HUES48 (cell line): Measurements from ENCODE around the gene PTPRJ.

Experiments
- H3K27ac ChIP-seq: one replicate; pipeline ENCODE4 v1.7.0; 2013; ENCODE audit warnings: low read depth, low read length, inconsistent platforms
- H3K27me3 ChIP-seq: 2 replicates; pipeline ENCODE4 v1.6.1; 2013; ENCODE audit warnings: mild to moderate bottlenecking, low read length; ENCODE audit not compliant: control insufficient read depth, insufficient read depth
- H3K36me3 ChIP-seq: 2 replicates; pipeline ENCODE4 v1.6.1; 2013; ENCODE audit warnings: low read length; ENCODE audit not compliant: control insufficient read depth, insufficient read depth
- H3K4me1 ChIP-seq: 2 replicates; pipeline ENCODE4 v1.6.1; 2013; ENCODE audit warnings: mild to moderate bottlenecking, low read length; ENCODE audit not compliant: control insufficient read depth, insufficient read depth
- H3K4me3 ChIP-seq: 2 replicates; pipeline ENCODE4 v1.5.1; 2013; ENCODE audit warnings: mild to moderate bottlenecking, low read depth, low read length
- H3K9ac ChIP-seq: 2 replicates; pipeline ENCODE4 v1.6.1; 2013; ENCODE audit warnings: mild to moderate bottlenecking, low read depth, low read length, moderate library complexity
- H3K9me3 ChIP-seq: 2 replicates; pipeline ENCODE4 v1.6.1; 2013; ENCODE audit warnings: low read length; ENCODE audit not compliant: control insufficient read depth, insufficient read depth

PTPRJ gene

DNA sequence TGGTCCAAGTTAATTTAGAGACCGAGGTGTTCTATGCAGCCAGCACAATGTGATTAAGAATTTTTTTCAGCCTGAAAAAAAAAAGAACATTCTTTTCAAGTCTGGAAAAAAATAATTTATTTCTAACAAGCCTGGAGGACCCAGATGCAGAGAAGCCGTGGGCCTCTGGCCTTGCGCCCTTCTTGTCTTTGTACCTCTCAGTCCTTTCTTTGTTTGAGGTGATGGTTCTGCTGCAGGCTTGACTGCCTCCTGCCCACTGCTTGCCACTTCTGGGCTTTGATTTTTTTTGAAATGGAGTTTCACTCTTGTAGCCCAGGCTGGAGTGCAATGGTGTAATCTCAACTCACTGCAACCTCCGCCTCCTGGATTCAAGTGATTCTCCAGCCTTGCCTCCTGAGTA, 7.2 kb upstream of the PTPRJ start:
- H3K9me3 ChIP-seq, result no peaks in the 10 kb centered on the region
- no peaks in the 10 kb centered on the region for H3K36me3 ChIP-seq
- H3K9ac ChIP-seq, result no peak overlapping the region
- H3K4me3 ChIP-seq, result no peak overlapping the region
- H3K27ac ChIP-seq, result peak overlapping the region; percentile 92
- H3K4me1 ChIP-seq, result peaks cover 22% of the 10 kb centered on the region
- H3K27me3 ChIP-seq, result no peaks in the 10 kb centered on the region

DNA sequence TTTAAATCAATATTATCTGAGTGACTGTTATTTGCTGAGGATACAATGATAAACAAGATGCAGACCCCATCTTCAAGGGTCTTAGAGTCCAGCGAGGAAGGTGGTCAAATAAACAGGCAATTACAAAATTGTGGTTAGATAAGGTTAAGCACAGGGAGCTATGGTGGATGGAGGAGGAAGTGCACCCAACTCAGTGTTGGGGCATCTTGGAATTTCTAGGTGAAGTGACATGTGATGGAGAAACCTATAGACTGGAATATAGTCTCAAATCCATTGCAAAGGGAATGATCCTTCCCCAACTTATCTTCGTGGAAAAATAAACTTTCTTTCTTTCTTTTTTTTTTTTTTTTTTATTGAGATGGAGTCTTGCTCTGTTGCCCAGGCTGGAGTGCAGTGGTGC, 3.4 kb upstream of the PTPRJ start:
- H3K4me3 ChIP-seq, result no peak overlapping the region
- H3K9me3 ChIP-seq, result no peaks in the 10 kb centered on the region
- H3K9ac ChIP-seq, result no peak overlapping the region
- peaks cover 11% of the 10 kb centered on the region for H3K27me3 ChIP-seq
- peaks cover 35% of the 10 kb centered on the region for H3K4me1 ChIP-seq
- no peaks in the 10 kb centered on the region for H3K36me3 ChIP-seq
- H3K27ac ChIP-seq, result no peak overlapping the region

DNA sequence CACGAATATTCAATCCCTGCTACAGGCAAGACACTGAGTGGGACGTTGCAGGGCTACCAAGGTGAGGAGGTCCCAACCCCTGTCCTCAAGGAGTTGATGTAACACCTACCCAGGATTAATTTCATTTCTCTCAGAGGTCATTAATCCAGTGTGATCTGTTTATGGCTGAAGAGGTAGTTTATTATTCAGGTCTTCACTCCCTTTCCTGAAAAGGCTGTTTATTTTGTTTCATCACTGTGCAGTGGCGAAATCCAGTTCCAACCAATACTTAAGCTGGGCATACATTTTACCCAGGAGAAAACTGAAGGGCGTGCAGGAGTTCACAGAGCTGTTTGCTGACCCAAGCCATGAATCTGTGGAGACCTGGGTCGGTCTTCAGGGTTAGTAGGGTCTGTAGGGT, 2.7 kb upstream of the PTPRJ start:
- no peaks in the 10 kb centered on the region for H3K36me3 ChIP-seq
- H3K27me3 ChIP-seq, result peaks cover 15% of the 10 kb centered on the region
- no peak overlapping the region for H3K4me3 ChIP-seq
- H3K4me1 ChIP-seq, result peaks cover 39% of the 10 kb centered on the region
- no peak overlapping the region for H3K27ac ChIP-seq
- H3K9me3 ChIP-seq, result no peaks in the 10 kb centered on the region
- no peak overlapping the region for H3K9ac ChIP-seq

DNA sequence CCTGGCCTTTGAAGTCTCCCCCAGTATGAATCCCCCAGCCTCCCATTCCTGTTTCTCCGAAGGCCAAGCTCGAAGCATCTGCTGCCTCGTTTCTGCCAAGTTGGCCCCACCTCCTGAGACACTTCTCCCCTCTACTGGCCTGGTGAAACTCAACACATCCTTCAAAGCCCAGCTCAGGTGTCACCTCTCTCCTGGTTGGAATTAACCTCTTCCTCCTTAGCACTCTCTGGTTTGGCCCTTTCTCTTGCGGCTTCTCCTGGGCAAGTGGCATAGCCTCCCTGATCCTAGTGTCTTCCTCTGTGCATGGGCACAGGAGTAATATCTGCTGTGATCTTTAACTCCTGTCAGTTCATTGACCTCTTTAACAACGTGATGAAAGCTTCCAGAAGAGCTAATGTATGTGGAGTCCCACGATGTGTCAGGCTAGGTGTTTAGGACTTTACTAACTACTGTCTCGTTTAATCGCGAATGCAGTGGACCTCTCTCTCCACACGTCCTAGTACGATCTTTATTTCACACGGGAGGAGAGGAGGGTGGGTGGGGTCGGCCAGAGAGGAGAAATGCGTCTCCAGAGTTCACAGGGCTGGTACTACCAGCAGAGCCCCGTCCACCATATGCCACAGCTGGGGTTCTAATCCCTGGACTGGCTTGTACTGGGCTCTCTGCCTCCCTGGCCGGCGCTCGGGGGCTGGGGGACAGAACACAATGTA, 826 bp upstream of the PTPRJ start:
- Histone ChIP-seq H3K9me3 (no peaks in the 10 kb centered on the region), H3K27ac (peak overlapping the region; percentile 58), H3K27me3 (peaks cover 15% of the 10 kb centered on the region), H3K4me1 (peaks cover 30% of the 10 kb centered on the region), H3K36me3 (no peaks in the 10 kb centered on the region), H3K9ac (peak overlapping the region; percentile 60; the same call in 1 of the 2 replicates), H3K4me3 (peak overlapping the region; percentile 64)

DNA sequence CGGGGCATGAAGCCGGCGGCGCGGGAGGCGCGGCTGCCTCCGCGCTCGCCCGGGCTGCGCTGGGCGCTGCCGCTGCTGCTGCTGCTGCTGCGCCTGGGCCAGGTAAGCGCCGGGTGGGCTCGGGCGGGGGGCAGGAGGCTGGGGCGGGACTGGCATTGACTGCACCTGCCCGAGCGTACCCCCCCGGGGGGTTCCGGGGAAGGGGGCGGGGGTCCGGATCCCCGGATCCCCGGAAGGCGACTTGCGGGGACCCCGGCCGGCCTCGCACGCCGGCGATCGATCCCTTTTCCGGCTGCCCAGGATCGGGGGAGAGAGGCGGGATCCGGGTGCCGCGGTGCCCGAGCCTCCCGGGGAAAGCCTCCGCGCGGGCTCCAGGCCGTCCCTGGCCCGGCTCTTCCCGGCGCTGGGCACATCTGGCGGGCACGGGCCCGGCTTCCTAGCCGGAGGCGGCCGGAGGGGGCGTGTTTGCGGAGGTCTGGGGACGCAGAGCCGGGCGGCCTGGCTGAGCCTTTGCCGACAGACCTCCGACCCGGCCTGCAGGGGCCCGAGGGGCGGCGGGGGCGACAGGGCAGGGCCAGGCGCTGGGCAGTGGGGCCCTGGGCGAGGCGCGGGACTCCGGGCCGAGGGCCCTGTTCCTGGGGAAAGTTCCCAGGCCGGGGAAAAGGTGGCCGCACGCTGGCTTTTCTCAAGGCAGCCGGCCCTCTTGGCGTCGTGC, 705 bp downstream of the PTPRJ start:
- Histone ChIP-seq H3K27ac (no peak overlapping the region), H3K9me3 (no peaks in the 10 kb centered on the region), H3K36me3 (no peaks in the 10 kb centered on the region), H3K4me3 (peak overlapping the region; percentile 67), H3K4me1 (peaks cover 20% of the 10 kb centered on the region), H3K9ac (peak overlapping the region; percentile 56; the same call in 1 of the 2 replicates), H3K27me3 (peaks cover 15% of the 10 kb centered on the region)

DNA sequence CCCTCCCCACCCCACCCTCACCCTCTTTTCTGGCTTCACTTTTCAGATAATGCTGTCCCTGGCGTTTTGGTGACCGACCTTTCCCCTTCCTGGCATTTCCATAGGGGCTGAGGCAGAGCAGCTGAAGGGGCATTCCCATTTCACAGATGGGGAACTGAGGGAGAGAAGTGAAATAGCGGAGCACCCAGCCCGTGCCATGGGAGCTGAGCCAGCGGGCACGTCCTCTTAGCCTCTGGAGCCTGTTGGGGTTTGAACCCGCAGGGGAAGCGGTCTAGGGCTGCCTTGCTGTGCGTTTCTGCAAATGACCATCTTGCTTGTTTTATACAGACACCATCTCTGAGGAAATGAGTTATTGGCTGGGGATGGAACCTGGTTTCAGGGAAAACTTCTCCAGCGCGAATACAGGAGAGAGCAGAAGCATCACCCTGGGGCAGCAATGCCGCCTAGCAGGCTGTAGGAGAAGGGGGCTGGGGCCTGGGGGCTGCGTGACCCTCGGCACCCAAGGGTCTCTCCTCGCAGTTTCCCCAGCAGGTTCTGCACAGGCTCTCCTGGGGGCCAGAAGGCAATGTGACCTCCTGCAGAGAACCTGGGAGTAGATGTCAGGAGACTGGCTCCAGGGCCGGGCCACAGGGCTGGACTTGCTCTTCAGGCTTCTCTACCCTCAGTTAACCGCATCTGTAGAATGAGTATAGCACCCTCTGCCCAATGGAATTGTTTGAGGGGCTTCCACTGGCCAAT, 1.5 kb downstream of the PTPRJ start:
- no peak overlapping the region for H3K9ac ChIP-seq
- peaks cover 20% of the 10 kb centered on the region for H3K4me1 ChIP-seq
- no peaks in the 10 kb centered on the region for H3K36me3 ChIP-seq
- H3K4me3 ChIP-seq, result peak overlapping the region; percentile 67
- no peaks in the 10 kb centered on the region for H3K9me3 ChIP-seq
- H3K27me3 ChIP-seq, result peaks cover 15% of the 10 kb centered on the region
- H3K27ac ChIP-seq, result no peak overlapping the region

DNA sequence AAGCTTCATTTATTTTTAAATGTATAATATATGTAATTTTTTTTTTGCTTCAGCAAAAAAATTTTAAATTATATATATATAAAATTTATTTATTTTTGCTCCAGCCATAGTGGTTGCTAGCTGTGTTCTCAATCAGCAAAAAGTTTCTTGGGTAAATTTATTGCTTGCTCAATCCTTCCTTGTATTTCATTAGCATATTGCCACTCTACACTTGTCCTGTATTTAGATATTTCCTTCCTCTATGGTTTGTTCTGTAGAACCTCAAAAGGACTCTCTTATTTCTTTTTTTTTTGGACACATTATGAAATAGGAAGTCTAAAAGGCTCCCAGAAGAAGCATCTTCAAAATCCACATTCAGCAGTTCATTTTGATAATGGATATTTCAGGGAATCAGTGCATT, 2.3 kb downstream of the PTPRJ start:
- no peak overlapping the region for H3K27ac ChIP-seq
- no peak overlapping the region for H3K9ac ChIP-seq
- peaks cover 15% of the 10 kb centered on the region for H3K27me3 ChIP-seq
- no peak overlapping the region for H3K4me3 ChIP-seq
- no peaks in the 10 kb centered on the region for H3K36me3 ChIP-seq
- H3K4me1 ChIP-seq, result peaks cover 22% of the 10 kb centered on the region
- no peaks in the 10 kb centered on the region for H3K9me3 ChIP-seq

DNA sequence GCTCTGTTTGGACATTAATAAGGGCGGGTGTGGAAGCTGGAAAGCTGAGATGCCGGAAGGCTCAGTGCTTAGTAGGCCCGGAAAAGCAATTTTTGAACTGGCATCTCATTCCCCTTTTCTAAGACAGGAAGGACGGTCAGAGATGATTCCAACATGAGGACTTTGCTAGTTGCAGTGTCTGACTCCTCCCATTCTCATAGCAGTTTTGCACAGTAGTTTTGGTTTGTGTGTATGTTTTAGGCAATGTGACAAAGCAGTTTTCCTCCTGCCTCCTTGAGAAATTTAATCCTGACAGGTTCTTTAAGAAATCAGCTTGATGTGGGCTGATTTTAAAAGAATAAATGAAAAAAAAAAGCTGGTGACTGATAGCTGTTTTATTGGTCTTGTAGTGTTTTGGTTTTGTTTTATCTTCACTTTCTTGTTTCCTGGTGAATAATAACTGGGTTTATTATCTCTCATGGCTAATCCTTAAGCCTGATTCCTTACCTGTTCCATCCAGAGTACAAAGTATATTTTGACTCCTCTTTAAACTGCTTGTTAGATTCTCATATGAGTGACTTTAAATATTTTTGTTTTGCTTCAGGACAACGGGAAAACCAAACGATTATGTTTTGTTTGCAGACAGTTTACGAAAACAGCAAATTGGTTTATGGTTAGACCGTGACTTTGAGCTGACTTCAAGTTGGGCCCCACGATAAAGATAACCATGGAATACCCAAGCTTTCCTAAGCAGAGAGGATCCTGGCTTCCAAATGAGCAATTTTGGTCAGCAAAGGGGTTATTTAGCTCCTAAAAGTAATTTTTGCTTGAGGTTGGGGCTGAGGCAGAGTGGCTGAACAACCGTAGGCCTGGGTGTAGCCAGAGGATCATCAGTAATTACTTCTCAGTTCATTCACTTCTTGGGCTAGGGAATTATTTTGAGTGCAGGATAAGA, 3.4 kb downstream of the PTPRJ start:
- no peak overlapping the region for H3K4me3 ChIP-seq
- no peak overlapping the region for H3K9ac ChIP-seq
- H3K27ac ChIP-seq, result no peak overlapping the region

DNA sequence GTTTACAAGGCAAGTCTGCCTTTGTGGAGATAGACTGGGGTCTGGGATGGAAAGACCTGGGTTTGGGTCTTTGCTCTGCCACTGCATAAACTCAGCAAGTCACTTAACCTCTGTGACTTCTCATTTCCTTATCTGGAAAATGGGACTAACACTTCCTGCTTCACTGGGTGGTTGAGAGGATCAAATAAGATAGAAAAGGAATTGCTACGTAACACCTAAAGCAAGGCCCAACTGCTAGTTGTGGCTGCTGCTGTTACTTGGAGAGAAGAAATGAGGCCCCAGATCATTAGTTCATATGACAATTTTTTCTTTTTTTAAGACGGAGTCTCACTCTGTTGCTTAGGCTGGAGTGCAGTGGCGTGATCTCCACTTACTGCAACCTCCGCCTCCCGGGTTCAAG, 5.9 kb downstream of the PTPRJ start:
- Histone ChIP-seq H3K4me1 (peaks cover 19% of the 10 kb centered on the region), H3K36me3 (no peaks in the 10 kb centered on the region), H3K27ac (no peak overlapping the region), H3K9ac (no peak overlapping the region), H3K9me3 (no peaks in the 10 kb centered on the region), H3K4me3 (no peak overlapping the region), H3K27me3 (peaks cover 9% of the 10 kb centered on the region; the same call in 1 of the 2 replicates)

More for the DNA sequence above, 3.4 kb downstream of the PTPRJ start:
- Histone ChIP-seq H3K27me3 (peaks cover 15% of the 10 kb centered on the region), H3K4me1 (peaks cover 24% of the 10 kb centered on the region), H3K9me3 (no peaks in the 10 kb centered on the region), H3K36me3 (no peaks in the 10 kb centered on the region)

DNA sequence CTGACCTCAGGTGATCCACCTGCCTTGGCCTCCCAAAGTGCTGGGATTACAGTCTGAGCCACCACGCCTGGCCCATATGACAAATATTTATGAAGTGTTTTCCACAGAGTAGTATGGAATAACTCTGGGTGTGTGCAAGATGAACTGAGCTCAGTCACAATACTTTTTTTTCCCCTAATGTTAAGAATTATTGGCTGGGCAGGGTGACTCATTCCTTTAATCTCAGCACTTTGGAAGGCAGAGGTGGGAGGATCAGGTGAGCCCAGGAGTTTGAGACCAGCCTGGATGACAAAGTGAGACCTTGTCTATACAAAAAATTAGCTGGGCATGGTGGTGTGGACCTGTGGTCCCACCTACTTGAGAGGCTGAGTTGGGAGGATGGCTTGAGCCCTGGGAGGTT, 6.4 kb downstream of the PTPRJ start:
- Histone ChIP-seq H3K9me3 (no peaks in the 10 kb centered on the region), H3K27me3 (peaks cover 6% of the 10 kb centered on the region; the same call in 1 of the 2 replicates), H3K4me1 (peaks cover 22% of the 10 kb centered on the region), H3K4me3 (no peak overlapping the region), H3K36me3 (no peaks in the 10 kb centered on the region), H3K9ac (no peak overlapping the region), H3K27ac (no peak overlapping the region)
